Mesothelial cell of epicardium (in vitro differentiated cells): ENCODE results near the gene ADAMTSL5. TPM values are rescaled to one million over a fixed set of nuclear protein-coding genes. Genes with fewer than 3 reads are reported as not detected.
"Not testable (repeated sequence)": the region's sequence is repeated elsewhere in the genome, so short reads cannot be mapped to it uniquely, and the experiment has no call there.

Experiments used
- DNase-seq, 2 experiments: peaks; one replicate each; pipeline ENCODE4 v3.0.0; 2021; ENCODE audit warnings: low spot score in 2 of 2; ENCODE audit not compliant: unreplicated experiment in 2 of 2
- H3K27ac Mint-ChIP-seq: 2 replicates; pipeline ENCODE4 v1.8.0; 2021; ENCODE audit warnings: mixed read lengths
- H3K27me3 Mint-ChIP-seq: 2 replicates; pipeline ENCODE4 v1.8.0; 2021; ENCODE audit warnings: low read depth, mixed read lengths
- H3K36me3 Mint-ChIP-seq: 2 replicates; pipeline ENCODE4 v1.8.0; 2021; ENCODE audit warnings: mixed read lengths
- H3K4me1 Mint-ChIP-seq: 2 replicates; pipeline ENCODE4 v1.8.0; 2021; ENCODE audit warnings: mixed read lengths
- H3K4me3 Mint-ChIP-seq: 2 replicates; pipeline ENCODE4 v1.8.0; 2021; ENCODE audit warnings: mild to moderate bottlenecking, moderate library complexity, mixed read lengths
- H3K9me3 Mint-ChIP-seq: 2 replicates; pipeline ENCODE4 v1.8.0; 2021; ENCODE audit warnings: mixed read lengths
- total RNA-seq: library from RNA; stranded (reverse); gene quantifications from 3 replicates; pipeline ENCODE4 v1.2.1, GENCODE V29; 2021
- TF ChIP-seq, protein P1 (sequence below): fragments of 200-600 bp; sonication (generic); IDR thresholded peaks from one replicate; pipeline ENCODE4 v1.5.0; 2021; ENCODE audit warnings: antibody characterized with exemption; ENCODE audit not compliant: unreplicated experiment

Gene ADAMTSL5
- total RNA-seq, 1 donor from 2014 or later, result 4.6 TPM

GRCh38 chr19:1540365-1540925 lies 27.6 kb upstream of the ADAMTSL5 start:
- TF ChIP-seq, protein P1, sequence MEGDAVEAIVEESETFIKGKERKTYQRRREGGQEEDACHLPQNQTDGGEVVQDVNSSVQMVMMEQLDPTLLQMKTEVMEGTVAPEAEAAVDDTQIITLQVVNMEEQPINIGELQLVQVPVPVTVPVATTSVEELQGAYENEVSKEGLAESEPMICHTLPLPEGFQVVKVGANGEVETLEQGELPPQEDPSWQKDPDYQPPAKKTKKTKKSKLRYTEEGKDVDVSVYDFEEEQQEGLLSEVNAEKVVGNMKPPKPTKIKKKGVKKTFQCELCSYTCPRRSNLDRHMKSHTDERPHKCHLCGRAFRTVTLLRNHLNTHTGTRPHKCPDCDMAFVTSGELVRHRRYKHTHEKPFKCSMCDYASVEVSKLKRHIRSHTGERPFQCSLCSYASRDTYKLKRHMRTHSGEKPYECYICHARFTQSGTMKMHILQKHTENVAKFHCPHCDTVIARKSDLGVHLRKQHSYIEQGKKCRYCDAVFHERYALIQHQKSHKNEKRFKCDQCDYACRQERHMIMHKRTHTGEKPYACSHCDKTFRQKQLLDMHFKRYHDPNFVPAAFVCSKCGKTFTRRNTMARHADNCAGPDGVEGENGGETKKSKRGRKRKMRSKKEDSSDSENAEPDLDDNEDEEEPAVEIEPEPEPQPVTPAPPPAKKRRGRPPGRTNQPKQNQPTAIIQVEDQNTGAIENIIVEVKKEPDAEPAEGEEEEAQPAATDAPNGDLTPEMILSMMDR, result no peak
- no peaks in the 10 kb centered on the region for H3K36me3 Mint-ChIP-seq

DNA sequence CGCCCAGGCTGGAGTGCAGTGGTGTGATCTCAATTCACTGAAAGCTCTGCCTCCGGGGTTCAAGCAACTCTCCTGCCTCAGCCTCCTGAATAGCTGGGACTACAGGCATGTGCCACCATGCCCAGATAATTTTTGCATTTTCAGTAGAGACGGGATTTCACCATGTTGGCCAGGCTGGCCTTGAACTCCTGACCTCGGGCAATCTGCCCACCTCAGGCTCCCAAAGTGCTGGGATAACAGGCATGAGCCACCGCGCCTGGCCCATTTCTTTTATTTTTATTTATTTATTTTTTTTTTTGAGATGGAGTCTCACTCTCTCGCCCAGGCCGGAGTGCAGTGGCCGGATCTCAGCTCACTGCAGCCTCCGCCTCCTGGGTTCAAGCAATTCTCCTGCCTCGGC lies 26.9 kb upstream of the ADAMTSL5 start:
- not testable (repeated sequence) for H3K4me1 Mint-ChIP-seq

More at GRCh38 chr19:1540365-1540925, 27.6 kb upstream of the ADAMTSL5 start:
- no peak for DNase-seq
- Mint-ChIP-seq H3K9me3 (no peaks in the 10 kb centered on the region), H3K27ac (peak overlapping the region; percentile 48), H3K27me3 (peaks cover 28% of the 10 kb centered on the region), H3K4me3 (no peak overlapping the region), H3K4me1 (peaks cover 6% of the 10 kb centered on the region)

DNA sequence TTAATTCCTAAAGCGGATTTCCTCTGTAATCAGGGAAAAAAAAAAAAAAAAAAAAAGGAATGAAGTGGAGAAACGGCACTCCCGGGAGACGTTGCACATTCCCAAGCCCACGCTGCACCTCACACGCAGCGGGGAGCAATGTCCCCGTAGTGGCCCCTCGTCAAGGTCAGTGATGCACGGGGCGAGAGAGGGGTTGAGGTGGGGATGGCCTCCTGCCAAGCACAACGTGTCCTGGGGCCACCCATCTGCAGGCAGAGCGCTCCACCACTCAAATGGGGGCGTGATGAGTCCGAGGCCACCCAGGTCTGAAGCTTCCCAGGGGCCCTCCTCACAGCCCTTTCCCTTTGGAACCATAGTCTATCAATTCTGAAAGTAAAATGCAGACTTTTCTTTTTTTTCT lies 26.2 kb upstream of the ADAMTSL5 start:
- H3K9me3 Mint-ChIP-seq, result no peaks in the 10 kb centered on the region
- no peak for DNase-seq
- TF ChIP-seq, protein P1, result no peak
- peaks cover 24% of the 10 kb centered on the region for H3K27me3 Mint-ChIP-seq
- H3K4me3 Mint-ChIP-seq, result no peak overlapping the region
- H3K4me1 Mint-ChIP-seq, result peaks cover 6% of the 10 kb centered on the region
- H3K36me3 Mint-ChIP-seq, result no peaks in the 10 kb centered on the region
- H3K27ac Mint-ChIP-seq, result no peak overlapping the region

More for the DNA sequence above, 26.9 kb upstream of the ADAMTSL5 start:
- not testable (repeated sequence) for H3K36me3 Mint-ChIP-seq, H3K4me3 Mint-ChIP-seq, H3K27ac Mint-ChIP-seq, DNase-seq, H3K9me3 Mint-ChIP-seq
- H3K27me3 Mint-ChIP-seq, result peaks cover 29% of the 10 kb centered on the region

DNA sequence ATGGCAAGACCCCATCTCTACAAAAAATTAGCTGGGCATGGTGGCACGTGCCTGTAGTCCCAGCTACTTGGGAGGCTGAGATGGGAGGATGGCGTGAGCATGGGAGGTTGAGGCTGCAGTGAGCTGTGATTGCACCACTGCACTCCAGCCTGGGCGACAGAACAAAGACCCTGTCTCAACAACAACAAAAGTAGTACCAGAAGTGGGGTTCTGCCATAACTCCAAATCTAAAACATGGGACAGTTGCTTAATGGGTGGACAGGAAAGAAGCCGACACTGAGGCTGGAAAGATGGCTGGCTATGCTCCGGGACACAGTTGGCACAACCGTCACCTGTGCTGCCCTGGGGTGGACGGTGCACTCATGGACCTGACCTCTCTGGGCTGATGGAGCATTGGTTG lies 22.9 kb upstream of the ADAMTSL5 start:
- DNase-seq, H3K36me3 Mint-ChIP-seq, H3K4me3 Mint-ChIP-seq, H3K4me1 Mint-ChIP-seq, H3K9me3 Mint-ChIP-seq, H3K27ac Mint-ChIP-seq: not testable (repeated sequence)
- peaks cover 21% of the 10 kb centered on the region for H3K27me3 Mint-ChIP-seq

DNA sequence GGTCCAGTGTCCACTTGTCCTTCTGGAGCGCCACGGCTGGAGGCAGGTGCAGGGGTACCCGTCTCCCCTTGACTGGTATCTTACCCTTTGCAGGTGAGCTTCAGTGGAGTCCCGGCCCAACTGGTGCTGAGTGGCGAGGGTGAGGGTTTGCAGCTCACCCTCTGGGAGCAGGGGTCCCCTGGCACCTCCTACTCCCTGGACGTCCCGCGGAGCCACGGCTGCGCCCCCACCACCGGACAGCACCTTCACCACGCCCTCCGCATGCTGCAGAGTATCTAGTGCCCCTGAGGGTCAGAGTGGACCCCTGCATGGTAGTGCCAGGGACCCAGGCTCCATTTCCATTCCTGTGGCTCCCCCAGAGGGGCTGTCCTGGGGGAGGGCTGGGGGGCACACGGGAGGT lies 22.2 kb upstream of the ADAMTSL5 start:
- H3K4me1 Mint-ChIP-seq, result peaks cover 2% of the 10 kb centered on the region
- H3K27me3 Mint-ChIP-seq, result peaks cover 19% of the 10 kb centered on the region
- no peaks in the 10 kb centered on the region for H3K36me3 Mint-ChIP-seq
- no peak overlapping the region for H3K4me3 Mint-ChIP-seq
- TF ChIP-seq, protein P1, result no peak
- DNase-seq, result no peak
- H3K9me3 Mint-ChIP-seq, result no peaks in the 10 kb centered on the region
- no peak overlapping the region for H3K27ac Mint-ChIP-seq

GRCh38 chr19:1533510-1534150 lies 20.8 kb upstream of the ADAMTSL5 start:
- no peak overlapping the region for H3K4me3 Mint-ChIP-seq
- H3K27ac Mint-ChIP-seq, result no peak overlapping the region
- H3K4me1 Mint-ChIP-seq, result peaks cover under 1% of the 10 kb centered on the region
- H3K27me3 Mint-ChIP-seq, result peaks cover 23% of the 10 kb centered on the region
- H3K9me3 Mint-ChIP-seq, result no peaks in the 10 kb centered on the region
- TF ChIP-seq, protein P1, result no peak
- H3K36me3 Mint-ChIP-seq, result no peaks in the 10 kb centered on the region
- no peak for DNase-seq
